Astrocyte (in vitro differentiated cells and primary cell): ENCODE data around the gene MSLN. TPM values are rescaled to one million over a fixed set of nuclear protein-coding genes. Genes with fewer than 3 reads are reported as not detected.
A peak's percentile ranks its signal among the peaks of the same experiment; 100 is the strongest.

Experiments used
- DNase-seq: peaks from one replicate; pipeline ENCODE4 v3.0.0-alpha.2; 2010; ENCODE audit warnings: low read depth
- FAIRE-seq: peaks from 2 replicates; lab custom pipeline; 2011; peaks lifted over from hg19 to GRCh38; lab: Jason Lieb, UNC
- H2AFZ ChIP-seq: 2 replicates; pipeline ENCODE4 v1.6.0; 2012; ENCODE audit warnings: low read depth, low read length, inconsistent platforms
- H3K27ac ChIP-seq: 2 replicates; pipeline ENCODE4 v1.5.1; 2011; ENCODE audit warnings: low read depth, low read length, inconsistent platforms
- H3K27me3 ChIP-seq: 2 replicates; pipeline ENCODE4 v1.6.0; 2011; ENCODE audit warnings: low read length, inconsistent platforms; ENCODE audit not compliant: insufficient read depth
- H3K36me3 ChIP-seq: 2 replicates; pipeline ENCODE4 v1.5.1; 2011; ENCODE audit warnings: low read length, inconsistent platforms; ENCODE audit not compliant: insufficient read depth
- H3K4me1 ChIP-seq: 2 replicates; pipeline ENCODE4 v1.5.1; 2011; ENCODE audit warnings: low read length, inconsistent platforms; ENCODE audit not compliant: insufficient read depth
- H3K4me2 ChIP-seq: 2 replicates; pipeline ENCODE4 v1.6.0; 2012; ENCODE audit warnings: low read length, inconsistent platforms
- H3K4me3 ChIP-seq: 2 replicates; pipeline ENCODE4 v1.5.1; 2011; ENCODE audit warnings: low read depth, mild to moderate bottlenecking, low read length, inconsistent platforms; ENCODE audit not compliant: insufficient read depth
- H3K79me2 ChIP-seq: 2 replicates; pipeline ENCODE4 v1.6.0; 2012; ENCODE audit warnings: mild to moderate bottlenecking, low read length, inconsistent platforms; ENCODE audit not compliant: insufficient read depth
- H3K9ac ChIP-seq: 2 replicates; pipeline ENCODE4 v1.6.0; 2012; ENCODE audit warnings: mild to moderate bottlenecking, low read length, inconsistent platforms
- H3K9me3 ChIP-seq: 2 replicates; pipeline ENCODE4 v1.5.1; 2012; ENCODE audit warnings: low read depth, mild to moderate bottlenecking, low read length, inconsistent platforms; ENCODE audit not compliant: insufficient read depth
- H4K20me1 ChIP-seq: 2 replicates; pipeline ENCODE4 v1.6.0; 2012; ENCODE audit warnings: low read length, inconsistent platforms; ENCODE audit not compliant: insufficient read depth
- H3K27ac Mint-ChIP-seq: one replicate; pipeline ENCODE4 v1.8.0; 2021; ENCODE audit warnings: mild to moderate bottlenecking, mixed read lengths; ENCODE audit not compliant: unreplicated experiment
- H3K27me3 Mint-ChIP-seq: one replicate; pipeline ENCODE4 v1.8.0; 2021; ENCODE audit warnings: low read depth, mixed read lengths; ENCODE audit not compliant: unreplicated experiment
- H3K36me3 Mint-ChIP-seq: one replicate; pipeline ENCODE4 v1.8.0; 2021; ENCODE audit warnings: low read depth, mixed read lengths; ENCODE audit not compliant: unreplicated experiment
- H3K4me1 Mint-ChIP-seq: one replicate; pipeline ENCODE4 v1.8.0; 2021; ENCODE audit warnings: low read depth, mixed read lengths; ENCODE audit not compliant: unreplicated experiment
- H3K4me3 Mint-ChIP-seq: one replicate; pipeline ENCODE4 v1.8.0; 2021; ENCODE audit warnings: mild to moderate bottlenecking, moderate library complexity, mixed read lengths; ENCODE audit not compliant: unreplicated experiment
- H3K9me3 Mint-ChIP-seq: one replicate; pipeline ENCODE4 v1.8.0; 2021; ENCODE audit warnings: mild to moderate bottlenecking, mixed read lengths; ENCODE audit not compliant: unreplicated experiment
- EZH2 ChIP-seq: IDR thresholded peaks from 2 replicates; pipeline ENCODE4 v1.6.1; 2012; ENCODE audit warnings: mild to moderate bottlenecking, low read length, inconsistent platforms; ENCODE audit not compliant: insufficient read depth
- total RNA-seq: library from RNA; stranded (reverse); gene quantifications from 2 replicates; pipeline ENCODE4 v1.2.1, GENCODE V29; 2021
- TF ChIP-seq, protein P1 (sequence below): IDR thresholded peaks from 2 replicates; pipeline ENCODE4 v1.5.1; 2011; ENCODE audit warnings: low read depth, mild to moderate bottlenecking, inconsistent platforms, low read length, moderate library complexity; ENCODE audit not compliant: insufficient read depth

The MSLN gene
- total RNA-seq, 1 donor from 2014 or later, result not detected

DNA sequence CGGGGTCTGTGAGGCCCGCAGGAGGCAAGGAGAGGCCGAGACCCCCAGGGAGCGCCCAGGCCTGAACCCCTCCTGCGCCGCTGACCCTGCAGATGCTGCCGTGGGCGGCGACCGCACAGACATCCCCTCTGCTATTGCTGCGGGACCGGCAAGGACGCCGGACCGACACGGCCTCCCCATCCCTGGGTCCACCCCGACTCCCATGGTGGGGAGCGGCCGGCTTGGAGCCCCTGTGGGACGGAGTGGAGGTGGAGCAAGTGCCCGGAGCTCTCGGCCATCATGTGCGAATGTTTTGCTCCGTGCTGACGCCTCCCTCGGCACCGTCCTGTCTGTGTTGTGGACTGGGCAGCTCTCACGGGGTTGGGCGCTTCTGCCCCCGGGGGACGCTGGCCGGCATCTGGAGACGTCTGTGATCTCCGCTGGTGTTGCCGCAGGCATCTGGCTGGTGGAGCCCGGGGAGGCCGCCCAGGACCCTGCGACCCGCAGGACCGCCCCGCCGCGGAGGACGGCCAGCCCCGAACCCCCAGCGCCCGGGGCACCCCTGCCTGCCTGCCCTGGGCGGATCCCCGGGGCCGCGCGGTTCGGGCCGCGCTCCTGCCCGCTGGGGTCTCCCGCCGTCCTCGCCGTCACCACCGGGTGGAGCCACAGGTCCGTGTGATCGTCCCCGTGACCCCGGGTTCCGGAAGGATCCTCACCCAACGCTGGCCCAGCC lies 52.8 kb downstream of the MSLN start:
- H3K4me3 Mint-ChIP-seq, result peak overlapping the region; percentile 64
- H3K36me3 ChIP-seq, result no peaks in the 10 kb centered on the region
- peak overlapping the region; percentile 52 for H2AFZ ChIP-seq
- no peaks in the 10 kb centered on the region for H3K9me3 ChIP-seq
- H3K27ac ChIP-seq, result no peak overlapping the region
- peaks cover 7% of the 10 kb centered on the region for H3K4me1 Mint-ChIP-seq
- H3K4me1 ChIP-seq, result peaks cover 11% of the 10 kb centered on the region
- no peaks in the 10 kb centered on the region for H3K79me2 ChIP-seq
- peaks cover 3% of the 10 kb centered on the region for H3K27me3 Mint-ChIP-seq
- H3K36me3 Mint-ChIP-seq, result peaks cover 8% of the 10 kb centered on the region
- H3K4me2 ChIP-seq, result peak overlapping the region; percentile 72
- H3K27ac Mint-ChIP-seq, result no peak overlapping the region
- peaks cover 15% of the 10 kb centered on the region for H3K27me3 ChIP-seq
- FAIRE-seq (no peak), DNase-seq (no peak)
- no peaks in the 10 kb centered on the region for H4K20me1 ChIP-seq
- no peak overlapping the region for H3K9ac ChIP-seq
- H3K9me3 Mint-ChIP-seq, result peaks cover 10% of the 10 kb centered on the region
- TF ChIP-seq, protein P1, sequence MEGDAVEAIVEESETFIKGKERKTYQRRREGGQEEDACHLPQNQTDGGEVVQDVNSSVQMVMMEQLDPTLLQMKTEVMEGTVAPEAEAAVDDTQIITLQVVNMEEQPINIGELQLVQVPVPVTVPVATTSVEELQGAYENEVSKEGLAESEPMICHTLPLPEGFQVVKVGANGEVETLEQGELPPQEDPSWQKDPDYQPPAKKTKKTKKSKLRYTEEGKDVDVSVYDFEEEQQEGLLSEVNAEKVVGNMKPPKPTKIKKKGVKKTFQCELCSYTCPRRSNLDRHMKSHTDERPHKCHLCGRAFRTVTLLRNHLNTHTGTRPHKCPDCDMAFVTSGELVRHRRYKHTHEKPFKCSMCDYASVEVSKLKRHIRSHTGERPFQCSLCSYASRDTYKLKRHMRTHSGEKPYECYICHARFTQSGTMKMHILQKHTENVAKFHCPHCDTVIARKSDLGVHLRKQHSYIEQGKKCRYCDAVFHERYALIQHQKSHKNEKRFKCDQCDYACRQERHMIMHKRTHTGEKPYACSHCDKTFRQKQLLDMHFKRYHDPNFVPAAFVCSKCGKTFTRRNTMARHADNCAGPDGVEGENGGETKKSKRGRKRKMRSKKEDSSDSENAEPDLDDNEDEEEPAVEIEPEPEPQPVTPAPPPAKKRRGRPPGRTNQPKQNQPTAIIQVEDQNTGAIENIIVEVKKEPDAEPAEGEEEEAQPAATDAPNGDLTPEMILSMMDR, result peak; percentile 13
- peak; percentile 69 for TF ChIP-seq EZH2
- H3K4me3 ChIP-seq, result no peak overlapping the region

DNA sequence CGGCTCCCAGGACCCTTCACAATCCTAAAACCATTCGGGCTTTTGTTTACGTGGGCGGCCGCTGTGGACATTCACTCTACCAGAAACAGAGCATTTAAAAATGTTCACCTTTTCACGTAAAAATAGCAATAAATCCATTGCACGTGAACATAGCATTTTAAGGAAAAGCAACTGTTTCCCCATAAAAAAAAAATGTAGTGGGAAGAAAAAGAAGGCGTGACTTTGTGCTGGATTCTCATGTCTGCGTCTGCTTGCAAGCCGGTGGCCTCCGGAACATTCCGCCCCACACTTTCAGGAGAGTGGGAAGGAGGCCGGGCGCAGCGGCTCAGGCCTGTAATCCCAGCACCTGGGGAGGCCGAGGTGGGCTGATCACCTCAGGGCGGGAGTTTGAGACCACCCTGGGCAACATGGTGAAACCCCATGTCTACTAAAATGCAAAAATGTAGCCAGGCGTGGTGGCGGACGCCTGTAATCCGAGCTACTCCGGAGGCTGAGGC lies 53.4 kb downstream of the MSLN start:
- peak overlapping the region; percentile 72 for H3K4me2 ChIP-seq
- H3K4me3 Mint-ChIP-seq, result no peak overlapping the region

More for the DNA sequence above, 53.4 kb downstream of the MSLN start:
- Mint-ChIP-seq H3K27ac (no peak overlapping the region), H3K27me3 (peaks cover 3% of the 10 kb centered on the region), H3K36me3 (peaks cover 5% of the 10 kb centered on the region), H3K4me1 (peaks cover 5% of the 10 kb centered on the region), H3K9me3 (peaks cover 6% of the 10 kb centered on the region)
- no peak overlapping the region for H2AFZ ChIP-seq
- no peak overlapping the region for H3K27ac ChIP-seq
- H3K27me3 ChIP-seq, result peaks cover 18% of the 10 kb centered on the region
- no peak overlapping the region for H3K9ac ChIP-seq
- H3K9me3 ChIP-seq, result peaks cover 4% of the 10 kb centered on the region
- TF ChIP-seq, protein P1, result no peak
- no peak for TF ChIP-seq EZH2
- no peaks in the 10 kb centered on the region for H3K79me2 ChIP-seq
- FAIRE-seq (no peak), DNase-seq (no peak)
- H3K4me3 ChIP-seq, result no peak overlapping the region
- peaks cover 11% of the 10 kb centered on the region for H3K4me1 ChIP-seq
- no peaks in the 10 kb centered on the region for H3K36me3 ChIP-seq
- no peaks in the 10 kb centered on the region for H4K20me1 ChIP-seq
